NCI-H748 treated with DMSO at 0.1 percent for 48 hours (cell line): Measurements from ENCODE around the gene PRSS16.
"Not testable (repeated sequence)": the region's sequence is repeated elsewhere in the genome, so short reads cannot be mapped to it uniquely, and the experiment has no call there.

Experiments
- DNase-seq: peaks from one replicate; lab custom pipeline; 2025; lab: John Stamatoyannopoulos, UW

The PRSS16 gene

DNA sequence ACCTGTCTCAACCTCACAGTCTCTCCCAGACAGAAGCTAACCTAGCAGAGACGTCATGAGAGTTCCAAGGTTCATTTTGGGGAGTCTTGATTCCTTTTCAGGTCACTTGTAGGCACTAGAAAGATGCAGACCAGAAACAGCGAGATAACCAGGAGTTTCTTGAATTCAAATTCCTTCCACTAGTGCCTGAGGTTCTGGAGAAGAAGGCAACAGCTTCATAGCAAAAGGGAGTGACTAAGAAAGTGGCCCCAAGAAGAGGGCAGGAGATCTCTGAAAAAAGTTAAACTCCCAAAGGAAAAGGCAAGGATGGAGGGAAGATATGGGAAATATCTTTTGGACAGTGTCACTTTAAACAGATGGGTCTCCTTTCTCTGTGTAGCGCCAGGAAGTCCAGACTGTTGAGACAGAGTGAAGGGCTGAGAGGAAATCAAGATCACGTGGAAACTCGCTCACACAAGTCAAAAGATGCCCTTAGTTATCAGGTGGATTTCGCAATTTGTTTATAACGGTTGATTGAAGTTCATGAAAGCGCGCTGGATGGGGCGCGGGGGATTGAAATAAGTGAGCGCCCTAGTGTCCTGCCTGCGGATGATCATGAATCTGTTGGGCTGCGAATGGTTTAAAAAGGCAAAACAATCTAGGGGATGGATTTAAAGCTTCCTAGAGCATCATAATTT, 4.8 kb upstream of the PRSS16 start:
- peak; percentile 24 for DNase-seq

DNA sequence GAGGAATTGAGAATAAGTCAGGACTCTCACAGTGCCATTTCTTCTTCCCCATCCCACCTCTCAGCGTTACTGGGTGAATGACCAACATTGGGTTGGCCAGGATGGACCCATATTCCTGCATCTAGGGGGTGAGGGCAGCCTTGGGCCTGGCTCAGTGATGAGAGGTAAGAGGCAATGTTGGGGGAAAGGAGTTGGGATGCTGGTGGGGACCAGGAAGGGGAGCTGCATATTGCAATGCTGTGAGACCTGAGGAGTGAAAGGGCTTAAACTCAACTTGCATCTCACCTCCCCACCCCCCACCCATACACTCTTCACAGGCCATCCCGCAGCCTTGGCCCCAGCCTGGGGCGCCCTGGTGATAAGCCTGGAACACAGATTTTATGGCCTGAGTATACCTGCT, 1.3 kb downstream of the PRSS16 start:
- DNase-seq = no peak

DNA sequence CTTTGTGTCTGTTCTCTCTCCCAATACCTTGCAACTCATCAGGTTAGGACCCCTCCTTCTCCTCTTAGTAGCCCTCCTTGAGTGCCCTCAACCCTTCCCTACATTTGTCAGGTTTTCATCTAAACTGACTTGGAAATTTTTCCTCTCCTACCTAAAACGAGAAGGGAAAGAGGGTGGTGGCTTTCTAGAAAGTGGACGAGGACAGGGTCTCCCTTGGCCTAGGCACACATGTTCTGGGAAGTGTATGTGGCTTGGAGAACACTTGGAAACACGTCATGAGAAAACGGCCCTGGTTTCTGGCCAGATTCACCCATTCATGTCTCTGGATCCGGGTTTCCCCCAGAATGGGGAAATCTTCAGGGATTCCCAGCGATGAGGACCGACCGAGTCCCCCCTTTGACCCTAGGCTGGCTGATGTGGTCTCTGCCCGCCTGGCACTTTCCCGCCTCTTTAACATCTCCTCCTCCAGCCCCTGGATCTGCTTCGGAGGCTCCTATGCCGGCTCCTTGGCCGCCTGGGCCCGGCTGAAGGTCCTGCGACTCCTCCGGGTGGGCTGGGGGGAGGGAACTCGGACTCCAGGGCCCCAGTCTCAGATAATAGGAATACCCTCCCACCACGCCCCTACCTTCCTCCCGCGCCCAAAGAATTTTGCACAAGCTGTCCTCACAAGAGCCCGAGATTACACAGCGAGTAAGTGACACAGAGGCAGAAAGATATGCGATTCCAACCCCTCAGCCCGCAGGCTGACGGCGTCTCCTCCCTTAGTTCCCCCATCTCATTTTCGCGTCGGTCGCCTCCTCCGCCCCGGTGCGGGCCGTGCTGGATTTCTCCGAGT, 3.0 kb downstream of the PRSS16 start:
- no peak for DNase-seq

DNA sequence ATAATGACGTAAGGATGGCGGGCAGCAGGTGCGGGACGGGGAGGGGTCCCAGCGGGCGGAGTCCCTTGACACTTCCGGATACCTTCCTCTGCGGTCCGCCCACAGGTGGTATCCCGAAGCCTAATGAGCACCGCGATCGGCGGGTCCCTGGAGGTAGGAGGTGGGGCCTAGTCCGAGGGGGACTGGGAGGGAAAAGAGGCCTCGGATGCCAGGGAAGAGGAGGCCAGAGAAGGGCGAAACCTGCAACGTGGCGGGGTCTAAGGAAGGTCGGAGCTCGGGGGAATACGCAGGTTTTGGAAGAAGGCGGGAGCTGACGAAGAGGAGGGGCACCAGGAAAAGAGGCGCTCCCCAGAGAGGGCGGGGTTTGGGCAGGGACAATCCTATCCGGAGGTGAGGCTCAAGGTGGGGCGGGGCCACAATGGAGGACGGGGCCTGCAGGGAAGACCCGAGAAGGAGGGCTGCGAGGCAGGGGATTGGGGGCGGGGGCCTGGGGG, 3.7 kb downstream of the PRSS16 start:
- DNase-seq = peak; percentile 96

DNA sequence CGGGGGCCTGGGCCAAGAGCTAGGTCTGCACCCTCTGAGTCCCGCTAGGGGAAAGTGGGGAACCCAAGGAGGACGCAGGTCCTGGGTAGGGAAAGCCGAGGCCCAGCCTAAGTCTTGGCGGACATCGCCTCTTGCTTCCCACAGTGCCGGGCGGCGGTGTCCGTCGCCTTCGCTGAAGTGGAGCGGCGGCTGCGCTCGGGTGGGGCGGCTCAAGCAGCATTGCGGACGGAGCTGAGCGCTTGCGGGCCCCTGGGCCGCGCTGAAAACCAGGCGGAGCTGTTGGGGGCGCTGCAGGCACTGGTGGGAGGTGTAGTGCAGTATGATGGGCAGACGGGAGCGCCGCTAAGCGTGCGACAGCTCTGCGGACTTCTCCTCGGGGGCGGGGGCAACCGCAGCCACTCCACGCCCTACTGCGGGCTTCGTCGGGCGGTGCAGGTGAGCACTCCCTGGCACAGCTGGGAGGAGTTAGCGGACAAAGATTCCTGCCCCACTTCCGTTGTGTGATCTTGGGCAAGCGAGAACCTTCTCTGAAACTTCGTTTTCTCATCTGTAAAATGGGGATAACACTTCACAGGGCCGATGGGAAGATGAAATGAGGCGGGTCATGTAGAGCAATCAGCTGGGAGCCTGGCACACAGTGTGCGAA, 4.2 kb downstream of the PRSS16 start:
- DNase-seq = peak; percentile 94

DNA sequence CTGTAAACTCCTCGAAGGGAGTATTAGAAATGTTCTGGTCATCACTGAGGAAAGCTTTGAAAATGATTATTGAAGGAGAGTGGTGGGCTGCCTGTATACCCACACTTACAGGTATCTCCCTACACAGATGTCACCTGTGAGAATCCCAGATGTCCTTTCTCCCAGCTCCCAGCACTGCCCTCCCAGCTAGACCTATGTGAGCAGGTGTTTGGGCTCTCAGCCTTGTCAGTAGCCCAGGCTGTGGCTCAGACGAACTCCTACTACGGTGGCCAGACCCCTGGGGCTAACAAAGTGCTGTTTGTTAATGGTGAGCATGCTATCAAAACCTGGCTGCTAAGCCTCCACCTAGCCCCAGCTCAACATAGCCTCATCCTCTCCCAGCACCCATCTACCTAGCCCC, 7.1 kb downstream of the PRSS16 start:
- no peak for DNase-seq

DNA sequence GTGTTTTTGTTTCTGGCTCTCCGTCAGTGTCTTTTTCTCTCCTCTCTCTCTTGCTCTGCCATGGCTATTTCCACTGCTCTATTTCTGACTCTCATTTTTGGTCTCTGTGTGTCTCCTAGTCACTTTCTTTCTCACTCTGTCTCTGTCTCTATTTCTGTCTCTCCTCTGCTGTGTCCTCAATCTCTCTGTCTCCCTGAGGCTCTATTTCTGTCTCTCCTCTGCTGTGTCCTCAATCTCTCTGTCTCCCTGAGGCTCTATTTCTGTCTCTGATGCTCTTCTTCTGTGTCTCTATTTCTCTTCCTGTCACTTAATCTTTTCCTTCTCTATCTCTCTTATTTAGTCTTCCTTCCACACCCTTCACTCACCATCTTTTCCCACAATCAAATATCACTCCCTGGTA, 8.4 kb downstream of the PRSS16 start:
- DNase-seq = no peak

DNA sequence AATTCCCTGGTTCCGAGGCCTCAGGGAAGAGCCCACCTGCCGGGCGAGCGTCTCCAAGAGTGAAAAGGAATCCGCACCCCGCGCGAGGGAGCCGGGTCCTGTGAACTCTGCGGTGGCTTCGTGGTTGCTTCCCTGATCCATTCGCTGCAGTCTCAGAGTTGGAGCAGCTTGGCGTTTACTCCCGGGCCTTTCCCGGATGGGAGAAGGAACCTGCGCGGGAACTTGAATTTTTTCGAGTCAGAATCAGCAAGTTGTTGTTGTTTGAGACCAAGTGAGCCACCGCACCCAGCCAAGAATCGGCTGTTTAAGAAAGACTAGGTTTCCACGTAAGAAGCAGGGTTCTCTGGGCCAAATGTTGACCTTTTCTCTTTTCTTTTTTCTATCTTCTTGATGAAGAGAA, 12.9 kb downstream of the PRSS16 start:
- no peak for DNase-seq

DNA sequence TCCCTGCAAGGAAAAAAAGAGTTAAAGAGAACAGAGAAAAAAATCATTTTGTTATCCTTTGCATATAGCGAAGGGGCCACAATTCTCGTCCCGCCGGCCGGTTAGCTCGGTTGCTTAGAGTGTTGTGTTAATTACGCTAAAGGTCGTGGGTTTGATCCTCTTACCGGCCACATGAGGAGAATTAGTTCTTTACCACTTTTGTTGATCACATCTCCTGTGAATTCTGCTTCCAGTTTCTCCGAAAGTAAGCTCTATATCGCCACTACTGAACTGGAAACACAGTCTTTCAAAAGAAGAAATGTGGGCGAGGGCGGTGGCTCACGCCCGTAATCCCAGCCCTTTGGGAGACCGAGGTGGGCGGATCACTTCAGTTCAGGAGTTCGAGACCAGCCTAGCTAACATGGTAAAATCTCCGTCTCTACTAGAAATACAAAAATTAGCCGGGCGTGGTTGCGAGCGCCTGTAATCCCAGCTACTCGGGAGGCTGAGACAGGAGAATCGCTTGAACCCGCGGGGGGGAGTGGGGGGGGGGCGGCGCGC, 13.4 kb downstream of the PRSS16 start:
- no peak for DNase-seq

DNA sequence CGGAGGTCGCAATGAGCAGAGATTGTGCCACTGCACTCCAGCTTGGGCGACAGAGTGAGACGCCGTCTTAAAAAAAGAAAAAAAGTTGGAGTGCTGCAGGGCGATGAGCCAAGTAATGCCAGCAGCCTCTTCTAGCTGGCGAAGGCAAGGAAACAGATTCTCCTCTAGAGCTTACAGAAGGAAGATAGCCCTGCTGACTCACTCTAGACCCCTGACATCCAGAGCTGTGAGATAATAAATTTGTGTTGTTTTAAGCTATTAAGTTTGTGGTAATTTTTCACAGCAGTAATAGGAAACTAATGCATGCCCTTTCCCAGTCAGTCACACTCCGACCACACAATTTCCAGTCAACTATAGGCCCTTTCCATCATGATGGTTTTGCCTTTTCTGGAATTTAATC, 16.4 kb downstream of the PRSS16 start:
- DNase-seq = no peak

DNA sequence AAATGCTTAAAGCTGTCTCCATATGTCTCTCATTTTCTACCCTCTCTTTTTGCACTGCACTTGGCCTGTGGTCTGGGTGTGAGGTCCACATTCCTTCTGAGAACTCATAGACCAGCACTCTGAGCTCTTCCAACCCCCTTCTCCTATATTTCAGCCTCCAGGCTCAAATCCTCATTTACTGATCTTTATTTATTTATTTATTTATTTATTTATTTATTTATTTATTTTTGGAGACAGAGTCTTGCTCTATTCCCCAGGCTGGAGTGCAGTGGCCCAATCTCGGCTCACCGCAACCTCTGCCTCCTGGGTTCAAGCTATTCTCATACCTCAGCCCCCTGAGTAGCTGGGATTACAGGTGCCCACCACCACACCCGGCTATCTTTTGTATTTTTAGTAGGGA, 19.5 kb downstream of the PRSS16 start:
- not testable (repeated sequence) for DNase-seq

DNA sequence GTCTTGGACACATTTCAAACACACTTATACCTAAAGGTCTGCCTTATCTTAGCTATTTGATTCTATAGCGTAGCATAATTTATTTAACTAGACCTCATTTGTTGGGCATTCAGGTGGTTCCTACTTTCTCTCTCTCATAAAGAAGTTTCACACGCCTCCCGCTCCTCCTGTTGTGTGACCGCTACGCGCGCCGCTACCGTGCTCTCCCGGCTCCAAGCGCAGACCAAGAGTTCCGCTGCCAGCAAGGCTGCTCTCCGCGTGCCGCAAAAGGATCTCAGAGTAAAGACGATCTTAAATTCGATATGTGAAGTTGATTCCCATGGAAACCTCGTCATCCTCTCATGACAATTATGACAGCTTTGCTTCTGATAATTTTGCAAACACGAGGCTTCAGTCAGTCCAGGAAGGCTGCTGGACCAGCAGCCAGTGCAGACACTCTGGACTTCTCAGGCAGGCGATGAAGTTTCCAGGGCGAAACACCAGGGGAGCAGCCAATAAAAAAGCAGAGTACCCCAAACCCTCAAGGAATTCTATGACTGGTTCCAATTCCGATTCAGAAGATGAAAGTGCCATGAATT, 20.4 kb downstream of the PRSS16 start:
- no peak for DNase-seq

DNA sequence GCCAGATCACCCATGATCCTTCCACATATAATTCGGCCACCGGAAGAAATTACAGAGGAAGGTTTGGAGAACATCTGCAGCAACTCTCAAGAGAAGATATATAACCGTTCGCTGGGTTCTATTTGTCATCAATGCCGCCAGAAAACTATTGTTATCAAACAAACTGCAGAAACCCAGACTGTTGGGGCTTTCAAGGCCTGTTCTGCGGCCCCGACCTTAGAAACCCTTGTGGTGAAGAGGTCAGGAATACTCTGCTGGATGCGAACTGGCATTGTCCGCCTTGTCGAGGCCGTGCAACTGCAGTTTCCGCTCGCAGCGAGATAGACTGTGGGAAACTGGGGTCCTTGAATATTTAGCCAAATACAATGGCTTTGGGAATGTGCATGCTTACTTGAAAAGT, 21.3 kb downstream of the PRSS16 start:
- no peak for DNase-seq

DNA sequence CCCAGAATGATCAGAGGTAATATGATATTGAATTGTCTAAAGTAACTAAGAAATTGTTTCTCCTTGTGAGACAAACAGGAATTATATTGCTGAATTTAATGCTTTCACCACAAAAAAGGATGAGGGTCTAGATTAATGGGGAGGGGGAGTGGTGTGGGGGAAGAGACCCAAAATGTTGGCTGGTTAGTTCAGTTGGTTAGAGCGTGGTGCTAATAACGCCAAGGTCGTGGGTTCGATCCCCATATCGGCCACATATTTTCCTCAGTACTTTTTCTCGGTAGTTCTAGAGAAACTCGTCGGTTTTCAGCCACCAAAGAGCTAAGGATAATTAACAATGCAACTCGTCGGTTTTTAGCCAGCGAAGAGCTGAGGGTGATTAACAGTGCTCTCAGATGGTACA, 26.3 kb downstream of the PRSS16 start:
- DNase-seq = no peak

DNA sequence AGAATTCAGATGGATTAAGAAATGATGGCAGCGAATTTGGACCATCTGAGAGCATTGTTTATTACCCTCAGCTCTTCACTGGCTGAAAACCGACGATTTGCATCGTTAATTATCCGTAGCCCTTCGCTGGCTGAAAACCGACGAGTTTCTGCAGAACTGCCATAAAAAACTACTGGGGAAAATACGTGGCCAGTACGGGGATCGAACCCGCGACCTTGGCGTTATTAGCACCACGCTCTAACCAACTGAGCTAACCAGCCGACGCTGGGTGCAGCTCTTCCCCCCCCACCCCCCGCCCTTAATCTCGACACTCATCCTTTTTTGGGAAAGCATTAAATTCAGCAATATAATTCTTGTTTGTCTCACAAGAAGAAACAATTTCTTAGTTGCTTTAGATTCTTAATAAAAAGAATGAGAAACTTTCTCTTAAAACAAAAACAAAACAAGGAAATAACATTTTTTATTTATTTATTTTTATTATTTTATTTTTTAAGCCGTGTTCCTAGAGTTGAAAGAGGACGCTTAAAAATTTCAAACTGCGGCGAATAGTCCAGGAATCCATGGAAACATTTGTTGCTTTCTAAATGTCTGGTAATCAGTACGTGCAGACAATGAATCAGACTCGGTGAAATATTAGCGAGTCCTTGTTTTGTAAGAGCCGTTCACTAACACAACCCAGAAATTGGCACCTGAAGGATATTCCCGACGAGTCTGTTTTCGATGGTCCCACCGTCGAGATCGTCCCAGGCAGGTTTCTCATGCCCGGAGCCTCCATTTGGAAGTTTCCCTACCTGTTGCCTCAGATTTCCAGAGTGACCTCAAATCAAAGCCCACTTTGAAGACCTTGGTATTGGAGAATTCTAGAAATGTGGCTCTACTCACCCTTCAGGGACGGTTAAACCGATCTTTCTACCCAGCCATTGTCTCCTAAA, 27.8 kb downstream of the PRSS16 start:
- DNase-seq = peak; percentile 47

DNA sequence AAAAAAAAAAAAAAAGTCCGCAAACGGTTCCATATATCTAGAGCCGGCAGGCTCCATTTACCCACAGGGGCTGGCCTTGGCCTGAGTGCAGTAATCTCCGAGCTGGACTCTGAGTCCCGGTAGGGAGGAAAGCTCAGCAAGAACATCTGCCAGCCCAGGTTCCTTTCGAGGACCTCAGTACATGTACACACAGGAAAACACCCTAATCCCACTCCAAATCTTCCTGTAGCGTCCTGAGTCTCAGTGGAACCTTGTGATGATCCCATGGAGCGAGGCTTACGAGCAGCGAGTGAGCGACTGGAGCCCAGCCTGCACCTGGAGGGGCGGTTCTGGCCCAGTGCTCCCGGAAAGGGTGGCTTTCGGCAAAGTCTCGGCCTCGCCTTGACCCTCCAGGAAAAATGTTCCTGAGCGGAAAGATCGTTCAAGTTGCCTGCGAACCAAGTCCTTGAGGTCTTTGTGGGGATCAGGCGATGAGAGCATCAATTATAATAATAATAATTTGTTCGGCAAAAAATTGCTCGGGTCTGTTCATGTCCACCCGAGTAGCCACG, 32.1 kb downstream of the PRSS16 start:
- DNase-seq = peak; percentile 41

DNA sequence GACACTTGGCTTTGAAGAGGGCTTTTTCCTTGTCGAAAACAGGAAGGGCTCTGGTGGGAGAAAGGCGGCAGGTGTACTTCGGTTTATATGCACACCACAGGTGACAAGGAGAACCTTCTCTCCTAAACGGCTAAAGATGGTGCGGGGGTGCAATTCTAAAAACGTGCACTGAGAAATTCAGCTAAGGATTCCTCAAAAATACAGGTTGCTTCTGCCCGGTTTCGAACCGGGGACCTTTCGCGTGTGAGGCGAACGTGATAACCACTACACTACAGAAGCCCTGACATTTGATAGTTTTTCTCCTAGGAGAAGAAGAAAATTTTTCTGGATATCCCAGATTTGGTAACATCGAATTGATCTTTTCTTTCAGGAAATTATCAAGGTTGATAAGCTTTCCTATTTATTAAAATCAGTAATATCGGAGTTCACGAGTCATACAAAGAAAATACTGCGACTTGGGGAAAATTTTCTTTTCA, 32.6 kb downstream of the PRSS16 start:
- DNase-seq = peak; percentile 77

DNA sequence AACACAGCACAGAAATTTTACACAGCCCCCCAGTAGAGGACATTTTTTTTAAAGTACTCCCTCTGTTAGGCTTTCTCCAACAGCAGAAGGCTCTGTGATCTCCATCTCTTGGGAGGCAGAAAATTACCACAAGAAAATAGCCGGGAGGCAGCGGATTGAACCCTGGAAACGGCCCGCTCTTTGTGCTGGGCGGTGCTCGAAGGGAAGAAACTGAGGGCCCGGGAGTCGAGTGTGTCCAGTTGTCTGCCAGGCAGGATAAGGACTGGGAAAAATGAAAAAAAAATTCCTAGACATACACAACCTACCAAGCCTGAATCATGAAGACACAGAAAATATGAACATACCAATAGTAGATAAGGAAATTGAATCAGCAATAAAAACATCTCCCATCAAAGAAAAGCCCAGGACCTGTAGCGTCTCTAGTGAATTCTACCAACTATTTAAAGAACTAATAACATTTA, 33.1 kb downstream of the PRSS16 start:
- DNase-seq = peak; percentile 65

DNA sequence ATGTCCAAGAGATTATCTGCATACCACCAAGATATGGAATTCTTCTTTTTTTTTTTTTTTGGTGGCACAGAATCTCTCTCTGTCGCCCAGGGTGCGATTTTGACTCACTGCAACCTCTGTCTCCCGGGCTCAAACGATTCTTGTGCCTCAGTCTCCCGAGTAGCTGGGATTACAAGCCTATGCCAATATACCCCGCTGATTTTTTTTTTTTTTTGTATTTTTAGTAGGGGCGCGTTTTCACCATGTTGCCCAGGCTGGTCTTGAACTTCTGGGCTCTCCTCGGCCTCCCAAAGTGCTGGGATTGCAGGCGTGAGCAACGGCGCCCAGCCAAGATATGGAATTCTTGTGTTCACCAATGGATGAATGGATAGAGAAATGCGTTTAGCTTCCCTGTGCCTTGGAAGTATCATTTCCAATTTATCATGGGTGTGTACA, 33.6 kb downstream of the PRSS16 start:
- peak; percentile 19 for DNase-seq

DNA sequence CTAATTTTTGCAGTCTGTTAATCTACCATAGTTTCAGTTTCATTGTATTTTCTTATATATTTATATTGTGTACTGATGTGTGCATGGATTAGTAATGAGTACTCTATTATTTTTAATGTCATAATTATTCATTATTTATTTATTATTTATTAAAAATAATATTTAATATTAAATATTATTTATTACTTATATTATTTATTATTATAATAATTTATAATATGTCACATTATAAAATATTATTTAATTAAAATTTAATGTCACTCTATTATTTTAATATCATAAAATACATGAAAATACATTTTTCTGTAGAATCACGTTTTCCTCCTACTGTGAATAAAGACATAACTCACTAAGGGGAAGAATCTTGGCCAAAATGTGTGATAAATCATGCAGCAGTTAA, 34.1 kb downstream of the PRSS16 start:
- no peak for DNase-seq

DNA sequence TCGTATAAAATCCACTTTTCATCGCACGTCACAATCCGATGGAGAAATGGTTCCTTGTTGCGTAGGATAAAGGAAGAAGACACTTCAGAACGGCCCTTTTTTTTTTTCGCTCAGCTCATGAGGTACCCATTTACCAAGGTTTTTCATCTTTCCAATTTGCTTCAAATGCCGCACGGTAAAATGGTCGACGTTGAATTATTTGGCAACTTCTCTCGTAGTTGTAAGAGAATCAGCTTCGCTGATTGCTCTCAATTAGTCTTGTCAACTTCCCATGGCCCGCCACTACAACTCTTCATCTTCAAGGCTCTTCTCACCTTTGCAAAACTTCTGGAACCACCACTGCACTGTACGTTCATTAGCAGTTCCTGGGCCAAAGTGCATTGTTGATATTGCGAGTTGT, 35.8 kb downstream of the PRSS16 start:
- no peak for DNase-seq
